ENCODE measurements around the gene NEUROG3.

DNA sequence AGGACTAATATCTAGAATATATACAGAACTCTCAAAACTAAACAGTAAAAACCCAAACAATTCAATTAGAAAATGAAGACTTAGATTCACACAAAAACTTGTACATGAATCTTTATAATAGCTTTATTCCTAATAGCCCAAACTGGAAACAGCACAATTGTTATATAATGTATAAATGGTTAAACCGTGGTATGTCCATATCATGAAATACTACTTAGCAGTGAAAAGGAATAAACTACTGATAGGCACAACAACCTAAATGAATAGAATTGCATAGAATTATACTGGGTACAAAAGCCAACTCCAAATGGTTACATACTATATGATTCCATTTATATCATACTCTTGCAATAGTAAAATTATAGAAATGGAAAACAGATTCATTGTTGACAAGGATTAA, 35.9 kb upstream of the NEUROG3 start:
- TF ChIP-seq EZH2phosphoT487 (IDR thresholded peaks at IDR 0.05; ENCODE audit: insufficient read depth, low read depth) (no peak), EZH2 (IDR thresholded peaks at IDR 0.05; ENCODE audit: insufficient read depth, poor library complexity, severe bottlenecking) (no peak)

Data from GM23248 (cell line).